HUES64 (cell line): ENCODE measurements around the gene FNBP1.
"Not testable (repeated sequence)": the region's sequence is repeated elsewhere in the genome, so short reads cannot be mapped to it uniquely, and the experiment has no call there.

Experiments
- H3K27ac ChIP-seq: 2 replicates; pipeline ENCODE4 v1.7.0; 2013; ENCODE audit warnings: low read depth, low read length, inconsistent platforms
- H3K27me3 ChIP-seq: 2 replicates; pipeline ENCODE4 v1.6.1; 2013; ENCODE audit warnings: mild to moderate bottlenecking, low read length; ENCODE audit not compliant: insufficient read depth
- H3K36me3 ChIP-seq: 2 replicates; pipeline ENCODE4 v1.6.1; 2013; ENCODE audit warnings: mild to moderate bottlenecking, low read length; ENCODE audit not compliant: insufficient read depth
- H3K4me1 ChIP-seq: 2 replicates; pipeline ENCODE4 v1.6.1; 2013; ENCODE audit warnings: mild to moderate bottlenecking, low read length, moderate library complexity; ENCODE audit not compliant: insufficient read depth
- H3K4me3 ChIP-seq: 2 replicates; pipeline ENCODE4 v1.5.1; 2013; ENCODE audit warnings: mild to moderate bottlenecking, low read length, moderate library complexity
- H3K9ac ChIP-seq: 2 replicates; pipeline ENCODE4 v1.6.1; 2013; ENCODE audit warnings: mild to moderate bottlenecking, low read depth, low read length
- H3K9me3 ChIP-seq: 2 replicates; pipeline ENCODE4 v1.6.1; 2013; ENCODE audit warnings: low read depth, low read length; ENCODE audit not compliant: insufficient read depth
- WGBS: fragments of 150-250, 120-280 bp; methylation state at CpG from one replicate; pipeline ENCODE4 v1.1.7; 2013; ENCODE audit warnings: missing lambda C conversion rate; 5-methylcytosine and 5-hydroxymethylcytosine counted together

FNBP1 gene

DNA sequence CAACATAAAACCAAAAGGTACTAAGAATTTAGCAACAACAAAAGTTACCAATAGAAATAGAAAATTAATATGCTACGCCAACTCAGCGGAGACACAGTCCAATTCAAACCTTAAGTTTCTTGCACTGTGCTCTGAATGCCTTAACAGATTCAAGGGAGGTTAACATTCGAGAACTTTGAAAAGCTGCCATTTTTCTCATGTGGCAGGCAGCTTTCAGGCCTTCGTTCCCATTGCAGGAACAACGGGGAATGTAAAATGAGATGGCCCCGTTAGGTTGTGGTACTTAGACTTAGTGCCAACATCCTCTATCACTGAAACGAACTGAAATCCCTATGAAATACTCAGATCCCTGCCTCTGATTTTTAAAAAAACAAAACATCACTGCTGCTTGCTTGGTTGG is 22.4 kb downstream of the FNBP1 start:
- Histone ChIP-seq H3K9me3 (peaks cover 3% of the 10 kb centered on the region; the same call in 1 of the 2 replicates), H3K4me3 (no peak overlapping the region), H3K27ac (no peak overlapping the region), H3K36me3 (peaks cover 4% of the 10 kb centered on the region; the same call in 1 of the 2 replicates), H3K4me1 (no peaks in the 10 kb centered on the region), H3K27me3 (no peaks in the 10 kb centered on the region), H3K9ac (no peak overlapping the region)
- WGBS: 78% methylated on average over 7 of the region's 7 CpGs

DNA sequence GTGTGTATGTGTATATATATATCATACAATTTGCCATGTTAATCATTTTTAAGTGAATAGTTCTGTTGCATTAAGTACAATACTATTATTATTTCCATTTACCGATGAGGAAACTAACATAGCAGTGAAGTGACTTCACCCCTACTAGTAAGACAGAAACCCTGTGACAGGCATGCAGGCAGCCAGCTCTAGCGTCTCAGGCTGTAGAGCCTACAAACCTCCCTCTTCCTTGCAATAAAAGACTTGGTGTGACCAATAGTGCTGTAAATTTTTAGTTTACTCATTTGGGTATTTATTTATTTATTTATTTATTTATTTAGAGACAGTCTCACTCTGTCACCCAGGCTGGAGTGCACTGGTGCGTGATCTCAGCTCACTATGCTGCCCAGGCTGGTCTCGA is 24.7 kb downstream of the FNBP1 start:
- H3K27ac ChIP-seq: no peak overlapping the region
- no peak overlapping the region for H3K4me3 ChIP-seq
- H3K36me3 ChIP-seq: peaks cover 4% of the 10 kb centered on the region; the same call in 1 of the 2 replicates
- H3K27me3 ChIP-seq: no peaks in the 10 kb centered on the region
- 98% methylated on average over 4 of the region's 4 CpGs for WGBS
- no peak overlapping the region for H3K9ac ChIP-seq
- H3K4me1 ChIP-seq: no peaks in the 10 kb centered on the region
- H3K9me3 ChIP-seq: peaks cover 3% of the 10 kb centered on the region; the same call in 1 of the 2 replicates

GRCh38 chr9:130017510-130017909 is 25.5 kb downstream of the FNBP1 start:
- not testable (repeated sequence) for H3K36me3 ChIP-seq, H3K9ac ChIP-seq, H3K27ac ChIP-seq, H3K9me3 ChIP-seq, H3K27me3 ChIP-seq, H3K4me1 ChIP-seq, H3K4me3 ChIP-seq
- WGBS: 94% methylated on average over 7 of the region's 8 CpGs

DNA sequence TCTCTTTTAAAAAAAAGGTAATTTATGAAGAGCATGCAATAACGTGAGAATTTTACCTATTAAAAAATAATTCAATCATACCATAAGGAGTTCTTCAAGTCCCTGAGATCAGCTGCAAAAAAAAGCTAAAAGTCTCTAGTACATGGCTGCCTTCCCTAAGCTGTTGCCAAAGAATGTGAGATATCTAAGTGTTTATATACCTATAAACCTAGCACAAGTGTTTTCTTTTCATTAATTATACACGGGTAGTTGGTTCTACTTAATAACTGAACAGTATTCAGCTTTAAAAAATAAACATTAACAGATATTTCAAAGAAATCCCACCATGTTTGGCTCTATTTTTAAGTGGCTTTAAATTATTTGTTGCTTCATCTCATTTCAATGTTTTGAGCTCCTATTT is 25.9 kb downstream of the FNBP1 start:
- 100% methylated on average over 1 of the region's 2 CpGs for WGBS
- Histone ChIP-seq H3K27ac (no peak overlapping the region), H3K9ac (no peak overlapping the region), H3K4me3 (no peak overlapping the region), H3K9me3 (peaks cover 3% of the 10 kb centered on the region; the same call in 1 of the 2 replicates), H3K27me3 (no peaks in the 10 kb centered on the region), H3K36me3 (peaks cover 4% of the 10 kb centered on the region; the same call in 1 of the 2 replicates), H3K4me1 (no peaks in the 10 kb centered on the region)

DNA sequence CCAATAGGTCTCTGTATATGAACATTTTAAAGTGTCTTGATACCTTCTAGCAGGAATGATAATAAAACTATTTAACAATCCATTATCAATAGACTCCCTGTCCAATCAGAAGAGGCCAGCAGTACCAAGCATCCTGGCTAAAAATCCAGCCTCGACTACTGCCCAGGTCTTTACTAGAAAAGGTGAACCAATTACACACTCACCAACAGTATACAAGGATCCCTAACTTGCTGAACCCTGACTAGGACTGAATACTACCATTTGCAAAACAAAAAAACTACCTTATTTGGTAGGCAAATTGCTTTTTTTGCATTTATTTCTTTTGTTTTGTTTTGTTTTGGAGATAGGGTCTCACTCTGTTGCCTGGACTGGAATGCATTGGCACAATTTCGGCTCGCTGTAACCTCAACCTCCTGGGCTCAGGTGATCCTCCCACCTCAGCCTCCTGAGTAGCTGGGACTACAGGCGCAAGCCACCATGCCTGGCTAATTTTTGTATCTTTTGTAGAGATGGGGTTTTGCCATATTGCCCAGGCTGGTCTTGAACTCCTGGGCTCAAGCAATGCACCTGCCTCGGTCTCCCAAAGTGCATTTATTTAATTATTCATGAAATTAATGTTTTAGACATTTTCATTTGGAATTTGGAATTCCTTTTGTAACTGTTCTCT is 27.5 kb downstream of the FNBP1 start:
- H3K9ac ChIP-seq: no peak overlapping the region
- no peaks in the 10 kb centered on the region for H3K27me3 ChIP-seq
- 89% methylated on average over 5 of the region's 5 CpGs for WGBS
- H3K27ac ChIP-seq: no peak overlapping the region
- peaks cover 4% of the 10 kb centered on the region; the same call in 1 of the 2 replicates for H3K36me3 ChIP-seq
- H3K4me1 ChIP-seq: no peaks in the 10 kb centered on the region
- H3K4me3 ChIP-seq: no peak overlapping the region
- peaks cover 3% of the 10 kb centered on the region; the same call in 1 of the 2 replicates for H3K9me3 ChIP-seq

- Histone ChIP-seq H3K27me3 (no peaks in the 10 kb centered on the region), H3K4me1 (no peaks in the 10 kb centered on the region), H3K9ac (no peak overlapping the region), H3K27ac (no peak overlapping the region), H3K36me3 (peaks cover 4% of the 10 kb centered on the region; the same call in 1 of the 2 replicates), H3K9me3 (peaks cover 3% of the 10 kb centered on the region; the same call in 1 of the 2 replicates), H3K4me3 (no peak overlapping the region)
- 90% methylated on average over 2 of the region's 2 CpGs for WGBS
Observed at GRCh38 chr9:130013326-130013725, 29.7 kb downstream of the FNBP1 start.

DNA sequence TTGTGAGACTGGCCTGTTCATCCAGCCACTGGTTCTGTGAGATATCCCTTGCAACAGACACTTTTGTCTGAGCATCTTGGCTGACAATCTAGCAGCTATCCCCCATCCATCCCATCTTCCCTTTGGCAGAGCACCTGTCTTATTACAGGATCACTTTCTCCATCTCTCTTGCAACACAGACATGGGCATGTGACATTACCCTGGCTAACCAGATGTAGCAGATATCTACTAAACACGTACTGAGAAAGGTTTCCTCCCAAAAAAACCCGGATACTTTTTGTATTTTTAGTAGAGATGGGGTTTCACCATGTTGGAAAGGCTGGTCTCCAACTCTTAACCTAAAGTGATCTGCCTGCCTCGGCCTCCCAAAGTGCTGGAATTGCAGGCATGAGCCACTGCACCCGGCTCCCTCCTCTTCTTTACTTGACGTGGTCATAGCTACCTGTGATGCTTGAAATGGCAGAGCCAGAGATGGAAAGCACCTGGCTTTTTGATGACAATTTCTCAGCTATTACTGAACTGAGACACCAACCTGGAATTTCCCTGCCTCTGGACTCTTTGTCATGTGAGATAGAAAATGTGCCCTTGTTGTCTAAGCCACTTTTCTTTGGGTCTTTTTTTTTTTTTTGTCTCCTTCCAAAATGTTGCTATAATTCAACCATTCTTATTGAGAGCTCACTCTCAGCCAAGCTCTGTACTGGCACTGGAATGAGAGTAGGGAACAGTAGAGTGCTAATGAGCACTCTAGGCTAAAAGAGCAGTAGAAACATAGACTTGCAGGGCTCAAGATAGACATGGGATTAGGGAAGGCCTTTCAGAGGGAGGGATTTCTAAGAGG is 32.6 kb downstream of the FNBP1 start:
- Histone ChIP-seq H3K9me3 (no peaks in the 10 kb centered on the region; the same call in 1 of the 2 replicates), H3K36me3 (no peaks in the 10 kb centered on the region), H3K9ac (no peak overlapping the region), H3K4me1 (no peaks in the 10 kb centered on the region), H3K4me3 (no peak overlapping the region), H3K27me3 (no peaks in the 10 kb centered on the region), H3K27ac (no peak overlapping the region)
- 92% methylated on average over 5 of the region's 5 CpGs for WGBS

GRCh38 chr9:130009546-130009945 is 33.4 kb downstream of the FNBP1 start:
- not testable (repeated sequence) for H3K27ac ChIP-seq, H3K4me3 ChIP-seq, H3K36me3 ChIP-seq, H3K9me3 ChIP-seq, H3K4me1 ChIP-seq, H3K27me3 ChIP-seq, H3K9ac ChIP-seq
- 95% methylated on average over 10 of the region's 10 CpGs for WGBS

GRCh38 chr9:130008538-130008937 is 34.5 kb downstream of the FNBP1 start:
- Histone ChIP-seq H3K4me1 (no peaks in the 10 kb centered on the region), H3K4me3 (no peak overlapping the region), H3K36me3 (no peaks in the 10 kb centered on the region), H3K27me3 (no peaks in the 10 kb centered on the region), H3K9me3 (no peaks in the 10 kb centered on the region; the same call in 1 of the 2 replicates), H3K27ac (no peak overlapping the region), H3K9ac (no peak overlapping the region)
- WGBS: 90% methylated on average over 4 of the region's 5 CpGs

DNA sequence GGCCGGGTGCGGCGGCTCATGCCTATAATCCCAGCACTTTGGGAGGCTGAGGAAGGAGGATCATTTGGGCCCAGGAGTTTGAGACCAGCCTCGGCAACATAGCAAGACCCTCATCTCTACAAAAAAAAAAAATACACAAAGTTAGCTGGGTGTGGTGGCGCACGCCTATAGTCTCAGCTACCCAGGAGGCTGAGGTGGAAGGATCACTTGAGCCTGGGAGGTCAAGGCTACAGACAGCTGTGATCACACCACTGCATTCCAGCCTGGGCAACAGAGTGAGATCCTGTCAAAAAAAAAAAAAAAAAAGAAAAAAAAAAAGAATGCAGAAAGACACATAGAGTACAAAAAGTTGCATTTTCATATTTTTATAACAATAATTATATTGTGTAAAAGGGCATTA is 36.0 kb downstream of the FNBP1 start:
- H3K27me3 ChIP-seq, H3K9ac ChIP-seq, H3K9me3 ChIP-seq, H3K4me3 ChIP-seq, H3K4me1 ChIP-seq, H3K27ac ChIP-seq, H3K36me3 ChIP-seq: not testable (repeated sequence)
- WGBS: 98% methylated on average over 5 of the region's 6 CpGs

GRCh38 chr9:130003943-130004552 is 38.9 kb downstream of the FNBP1 start:
- H3K4me3 ChIP-seq: no peak overlapping the region
- no peaks in the 10 kb centered on the region for H3K36me3 ChIP-seq
- H3K27me3 ChIP-seq: no peaks in the 10 kb centered on the region
- peaks cover 3% of the 10 kb centered on the region; the same call in 1 of the 2 replicates for H3K4me1 ChIP-seq
- no peak overlapping the region for H3K9ac ChIP-seq
- WGBS: 82% methylated on average over 8 of the region's 8 CpGs
- H3K27ac ChIP-seq: no peak overlapping the region
- H3K9me3 ChIP-seq: no peaks in the 10 kb centered on the region
